ENCODE measurements around the gene ABHD4.
A peak's percentile ranks its signal among the peaks of the same experiment; 100 is the strongest.
"Not testable (repeated sequence)": the region's sequence is repeated elsewhere in the genome, so short reads cannot be mapped to it uniquely, and the experiment has no call there.

Gene ABHD4

GRCh38 chr14:22579881-22580280, 18.2 kb upstream of the ABHD4 start:
- TF ChIP-seq CTCF (IDR thresholded peaks at IDR 0.05; ENCODE audit: control insufficient read depth, extremely low read depth, insufficient read depth): no peak
- H3K4me3 ChIP-seq (ENCODE audit: low read depth, low read length): no peak overlapping the region
- no peak for DNase-seq (ENCODE audit: low read depth)

DNA sequence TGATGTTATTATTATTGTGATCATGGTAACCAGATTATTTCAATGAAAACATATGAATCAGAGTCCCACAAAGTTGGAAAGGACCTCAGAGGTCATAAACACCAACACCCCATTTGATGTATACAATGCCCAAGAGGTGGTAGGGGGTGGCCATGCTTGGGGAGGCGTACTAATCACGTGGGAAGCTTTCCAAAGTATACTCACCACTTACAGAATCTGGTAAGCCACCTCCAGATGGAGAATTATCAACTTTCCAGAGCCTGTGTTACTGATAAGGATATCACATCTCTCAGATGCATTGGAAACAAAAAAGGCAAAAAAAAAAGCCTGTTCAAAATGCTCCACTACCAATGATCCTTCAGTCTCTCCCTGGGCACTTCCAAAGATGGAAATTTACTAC, 17.5 kb upstream of the ABHD4 start:
- no peak overlapping the region for H3K4me3 ChIP-seq (ENCODE audit: low read depth, low read length)
- no peak for DNase-seq (ENCODE audit: low read depth)
- no peak for TF ChIP-seq CTCF (IDR thresholded peaks at IDR 0.05; ENCODE audit: control insufficient read depth, extremely low read depth, insufficient read depth)

- no peak for DNase-seq (ENCODE audit: low read depth)
- no peak for TF ChIP-seq CTCF (IDR thresholded peaks at IDR 0.05; ENCODE audit: control insufficient read depth, extremely low read depth, insufficient read depth)
- no peak overlapping the region for H3K4me3 ChIP-seq (ENCODE audit: low read depth, low read length)
These were observed 14.1 kb upstream of the ABHD4 start for GRCh38 chr14:22583994-22584393.

- TF ChIP-seq CTCF (IDR thresholded peaks at IDR 0.05; ENCODE audit: control insufficient read depth, extremely low read depth, insufficient read depth): no peak
- H3K4me3 ChIP-seq (ENCODE audit: low read depth, low read length): no peak overlapping the region
- no peak for DNase-seq (ENCODE audit: low read depth)
These were observed 10.9 kb upstream of the ABHD4 start for GRCh38 chr14:22587247-22587646.

GRCh38 chr14:22587677-22588422, 10.2 kb upstream of the ABHD4 start:
- H3K4me3 ChIP-seq (ENCODE audit: low read depth, low read length): peak overlapping the region; percentile 91
- not testable (repeated sequence) for DNase-seq (ENCODE audit: low read depth)

GRCh38 chr14:22588526-22589095, 9.5 kb upstream of the ABHD4 start:
- no peak for DNase-seq (ENCODE audit: low read depth)
- H3K4me3 ChIP-seq (ENCODE audit: low read depth, low read length): peak overlapping the region; percentile 91
- TF ChIP-seq CTCF (IDR thresholded peaks at IDR 0.05; ENCODE audit: control insufficient read depth, extremely low read depth, insufficient read depth): no peak

- no peak for TF ChIP-seq CTCF (IDR thresholded peaks at IDR 0.05; ENCODE audit: control insufficient read depth, extremely low read depth, insufficient read depth)
- DNase-seq (ENCODE audit: low read depth): peak; percentile 98
- peak within 1 kb of the TSS; percentile 91 for H3K4me3 ChIP-seq (ENCODE audit: low read depth, low read length)
These were observed 8.8 kb upstream of the ABHD4 start, which contains the start of gene DAD1 for GRCh38 chr14:22589096-22589839. DAD1 (minus strand) TSS chr14:22589224; CDS start chr14:22589157, 67 bp downstream.
